SU-DHL-6 (cell line): ENCODE data around the gene NET1.

Experiments used
- EZH2phosphoT487 ChIP-seq: fragments of 200-600 bp; sonication (generic), shearing (Covaris generic); conservative IDR thresholded peaks from 2 replicates; pipeline ENCODE4 v1.6.1; 2018; ENCODE audit warnings: mild to moderate bottlenecking, antibody characterized with exemption, low read length, moderate library complexity, mixed read lengths
- TF ChIP-seq, protein P1 (sequence below): fragments of 200-600 bp; sonication (generic); IDR thresholded peaks from one replicate; pipeline ENCODE4 v1.5.1; 2017; ENCODE audit warnings: antibody characterized with exemption, mild to moderate bottlenecking, low read length, moderate library complexity; ENCODE audit not compliant: insufficient read depth, poor library complexity, severe bottlenecking

DNA sequence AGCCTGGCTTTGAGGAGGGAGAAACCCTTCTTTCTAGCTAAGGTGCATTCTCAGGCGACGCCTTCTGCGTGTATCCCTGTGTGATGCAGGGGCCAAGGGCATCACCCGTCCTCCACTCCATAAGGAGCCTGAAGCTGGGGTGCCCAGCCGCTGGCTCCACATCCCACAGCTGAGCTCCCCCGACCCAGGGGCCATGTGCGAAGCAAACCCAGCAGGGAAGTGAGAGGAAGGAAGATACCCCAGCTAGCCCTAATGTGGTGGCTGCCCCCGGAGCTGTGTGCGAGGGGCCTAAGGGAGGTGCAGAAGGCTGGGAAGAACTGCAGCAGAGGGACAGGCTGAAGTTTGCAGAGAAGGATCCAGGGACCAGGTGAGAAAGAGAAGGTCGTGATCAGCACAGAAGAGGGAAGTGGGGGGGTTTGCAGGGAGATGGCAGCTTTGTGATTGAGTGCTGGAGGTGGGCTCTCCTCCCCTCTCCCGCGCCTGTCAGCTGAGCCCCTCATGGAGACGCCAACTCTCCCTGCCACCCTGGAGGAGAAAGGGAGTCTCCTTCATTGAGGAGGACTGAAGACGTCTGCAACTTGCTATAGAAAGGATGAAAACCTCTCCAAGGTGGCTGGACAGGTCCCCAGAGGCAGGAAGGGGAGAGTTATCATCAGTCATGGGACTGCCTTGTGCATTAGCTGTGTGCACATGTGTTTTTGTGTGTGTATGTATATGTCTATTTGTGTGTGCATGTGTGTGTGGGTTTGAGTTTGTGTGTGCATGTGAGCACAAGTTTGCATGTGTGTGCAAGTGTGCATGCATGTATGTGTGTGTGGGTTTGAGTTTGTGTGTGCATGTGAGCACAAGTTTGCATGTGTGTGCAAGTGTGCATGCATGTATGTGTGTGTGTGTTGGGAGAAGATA, 90.5 kb downstream of the NET1 start:
- TF ChIP-seq, protein P1, sequence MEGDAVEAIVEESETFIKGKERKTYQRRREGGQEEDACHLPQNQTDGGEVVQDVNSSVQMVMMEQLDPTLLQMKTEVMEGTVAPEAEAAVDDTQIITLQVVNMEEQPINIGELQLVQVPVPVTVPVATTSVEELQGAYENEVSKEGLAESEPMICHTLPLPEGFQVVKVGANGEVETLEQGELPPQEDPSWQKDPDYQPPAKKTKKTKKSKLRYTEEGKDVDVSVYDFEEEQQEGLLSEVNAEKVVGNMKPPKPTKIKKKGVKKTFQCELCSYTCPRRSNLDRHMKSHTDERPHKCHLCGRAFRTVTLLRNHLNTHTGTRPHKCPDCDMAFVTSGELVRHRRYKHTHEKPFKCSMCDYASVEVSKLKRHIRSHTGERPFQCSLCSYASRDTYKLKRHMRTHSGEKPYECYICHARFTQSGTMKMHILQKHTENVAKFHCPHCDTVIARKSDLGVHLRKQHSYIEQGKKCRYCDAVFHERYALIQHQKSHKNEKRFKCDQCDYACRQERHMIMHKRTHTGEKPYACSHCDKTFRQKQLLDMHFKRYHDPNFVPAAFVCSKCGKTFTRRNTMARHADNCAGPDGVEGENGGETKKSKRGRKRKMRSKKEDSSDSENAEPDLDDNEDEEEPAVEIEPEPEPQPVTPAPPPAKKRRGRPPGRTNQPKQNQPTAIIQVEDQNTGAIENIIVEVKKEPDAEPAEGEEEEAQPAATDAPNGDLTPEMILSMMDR = no peak
- no peak for TF ChIP-seq EZH2phosphoT487
